Stimulated activated CD4-positive, alpha-beta T cell treated with anti-CD3 and anti-CD28 coated beads, Interleukin-4, amount 100 ng/mL, for 1 hour (primary cell): Measurements from ENCODE around the gene PADI1.

Experiments
- DNase-seq: peaks from one replicate; pipeline ENCODE4 v3.0.0-alpha.2; 2020

The PADI1 gene

GRCh38 chr1:17244821-17245740 is 40.2 kb downstream of the PADI1 start:
- DNase-seq: no peak

DNA sequence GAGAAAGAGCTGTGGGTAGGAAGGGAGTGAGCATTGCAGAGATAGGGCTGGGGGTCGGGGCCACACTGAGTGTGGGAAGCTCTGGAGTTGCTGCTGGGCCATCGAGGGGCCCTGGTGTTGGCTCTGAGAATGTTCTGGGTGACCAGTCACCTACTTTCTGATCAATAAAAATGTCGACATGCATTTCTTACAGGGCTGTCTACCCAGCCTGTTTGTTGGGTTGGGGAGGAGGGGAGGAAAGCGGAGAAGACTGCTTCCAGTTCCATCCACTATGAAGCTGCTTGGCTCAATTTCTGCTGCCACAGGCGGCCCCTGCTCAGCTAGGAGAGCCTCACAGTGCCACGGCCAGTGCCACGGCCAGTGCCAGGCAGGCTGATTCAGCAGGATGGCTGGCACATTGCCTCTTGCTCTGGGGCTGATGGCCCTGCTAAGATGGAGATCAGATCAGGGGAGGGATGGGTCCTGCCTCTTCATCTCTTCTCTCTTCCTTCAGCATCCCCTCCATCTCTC is 40.9 kb downstream of the PADI1 start:
- DNase-seq: no peak

DNA sequence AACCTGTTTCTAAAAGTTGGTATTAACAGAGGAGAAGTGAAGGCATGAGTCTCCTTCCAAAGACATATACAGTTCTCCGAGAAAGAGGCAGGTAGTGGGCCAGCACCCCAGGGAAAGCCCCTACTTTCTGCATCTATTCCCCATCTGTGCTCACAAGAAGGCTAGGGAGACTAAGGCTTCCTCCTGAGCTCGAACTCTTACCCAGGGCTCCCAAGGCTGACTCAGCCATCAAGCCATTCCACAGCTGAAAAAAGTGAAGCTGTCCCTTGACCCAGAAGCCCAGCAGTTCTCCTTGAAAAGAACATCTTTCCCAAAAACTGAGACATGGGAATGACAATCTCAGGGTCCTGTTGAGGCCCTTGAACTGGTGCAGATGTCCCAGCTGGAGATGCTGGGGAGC is 42.0 kb downstream of the PADI1 start:
- no peak for DNase-seq

- no peak for DNase-seq
Observed at GRCh38 chr1:17248781-17249180, 43.9 kb downstream of the PADI1 start, which contains the start of gene PADI3. TSS of gene PADI3 (plus strand) at chr1:17249098. CDS start at chr1:17249138, 40 bp downstream.

DNA sequence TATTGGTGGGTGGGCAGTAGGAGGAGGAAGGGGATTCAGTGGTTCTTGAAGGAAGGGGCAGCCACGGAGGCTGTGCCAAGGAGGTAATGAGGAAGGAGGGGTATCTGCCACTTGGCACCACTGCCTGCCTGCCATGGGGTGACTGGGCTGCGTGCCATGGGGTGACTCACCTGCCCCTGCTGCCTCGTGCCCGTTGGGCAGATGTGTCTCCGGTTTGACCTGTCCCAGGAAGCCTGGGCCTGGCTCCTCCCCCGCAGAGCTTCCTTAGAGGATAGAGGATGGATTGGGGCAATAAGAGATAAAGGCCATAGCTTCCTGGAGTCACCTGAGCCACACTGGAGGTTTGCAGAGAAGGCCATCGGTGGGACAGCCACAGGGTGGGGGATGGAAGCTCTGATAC is 45.7 kb downstream of the PADI1 start:
- no peak for DNase-seq

DNA sequence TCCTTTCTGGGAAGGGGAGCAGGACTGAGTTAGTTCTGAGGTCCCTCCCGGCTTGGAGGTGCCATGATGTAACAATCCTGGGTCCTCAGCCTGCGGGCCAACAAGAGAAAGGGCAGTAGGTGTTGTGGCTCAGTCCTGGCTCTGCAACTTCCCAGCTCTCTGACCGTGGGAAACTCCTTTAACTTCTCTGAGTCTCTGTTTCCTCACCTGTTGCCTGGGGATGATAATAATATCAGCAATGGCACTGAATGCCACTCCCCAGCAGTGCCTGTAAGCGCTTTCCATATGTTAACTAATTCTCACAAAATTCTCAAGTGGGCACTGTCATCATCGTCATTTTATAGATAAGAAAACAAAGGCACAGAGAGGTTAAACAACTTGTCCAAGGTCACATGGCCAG is 46.3 kb downstream of the PADI1 start:
- no peak for DNase-seq

GRCh38 chr1:17251701-17252376 is 46.9 kb downstream of the PADI1 start:
- DNase-seq: no peak

- no peak for DNase-seq
Observed at GRCh38 chr1:17255336-17255735, 50.4 kb downstream of the PADI1 start.

- DNase-seq: no peak
Observed at GRCh38 chr1:17258116-17258757, 53.3 kb downstream of the PADI1 start.

GRCh38 chr1:17258758-17259130 is 53.8 kb downstream of the PADI1 start:
- no peak for DNase-seq

- no peak for DNase-seq
Observed at GRCh38 chr1:17259233-17259873, 54.4 kb downstream of the PADI1 start.

- no peak for DNase-seq
Observed at GRCh38 chr1:17260264-17260663, 55.3 kb downstream of the PADI1 start.

- no peak for DNase-seq
Observed at GRCh38 chr1:17260738-17261137, 55.8 kb downstream of the PADI1 start.

DNA sequence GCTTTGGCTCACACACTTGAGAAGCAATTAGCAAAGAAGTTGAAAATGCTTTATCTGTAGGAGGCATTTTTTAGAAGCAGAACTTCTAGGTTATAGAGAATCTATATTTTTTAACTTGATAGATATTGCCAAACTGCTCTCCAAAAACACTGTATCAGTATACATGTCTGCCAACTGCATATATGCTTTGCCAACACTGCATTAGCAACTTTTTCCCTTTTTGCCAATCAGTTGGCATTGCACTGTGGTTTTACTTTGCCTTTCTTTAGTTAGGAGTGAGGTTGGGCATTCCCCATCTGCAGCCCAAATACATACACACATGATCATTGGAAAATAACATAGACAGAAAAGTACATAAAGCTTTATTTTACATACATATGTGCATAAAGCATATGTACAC is 59.0 kb downstream of the PADI1 start:
- no peak for DNase-seq

DNA sequence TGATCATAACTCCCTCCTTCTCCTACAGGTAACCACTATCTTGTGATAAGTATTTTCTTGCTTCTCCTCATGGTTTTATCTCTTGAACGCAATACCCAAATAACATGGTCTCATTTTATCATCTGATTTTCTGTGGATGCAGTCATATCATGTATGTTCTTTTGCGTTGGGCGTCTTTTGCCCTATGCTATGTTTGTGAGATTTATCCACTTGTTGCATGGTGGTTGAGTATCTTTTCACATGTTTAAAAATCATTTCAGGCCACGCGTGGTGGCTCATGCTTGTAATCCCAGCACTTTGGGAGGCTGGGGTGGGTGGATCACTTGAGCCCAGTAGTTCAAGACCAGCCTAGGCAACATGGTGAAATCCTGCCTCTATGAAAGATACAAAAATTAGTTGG is 59.5 kb downstream of the PADI1 start:
- no peak for DNase-seq

DNA sequence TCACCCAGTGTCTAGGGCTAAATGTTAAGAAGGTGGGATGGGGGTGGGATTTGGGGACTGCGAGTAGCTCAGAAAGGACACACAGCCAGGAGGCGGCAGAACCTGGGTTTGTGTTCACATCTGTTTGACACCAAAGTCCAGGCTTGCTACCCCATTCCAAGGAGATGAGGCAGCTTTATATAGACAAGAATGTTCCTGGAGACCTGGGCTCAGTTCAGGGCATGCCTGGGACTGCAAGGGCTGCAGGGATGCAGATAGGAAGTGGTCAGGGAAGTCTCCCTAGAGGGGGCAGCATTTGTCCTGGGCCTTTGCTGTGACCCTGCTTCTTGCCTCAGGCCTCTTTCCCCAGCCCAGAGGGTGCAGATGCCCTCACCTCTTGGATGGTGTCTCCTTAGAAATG is 60.2 kb downstream of the PADI1 start:
- DNase-seq: no peak

- DNase-seq: no peak
Observed at GRCh38 chr1:17265950-17266349, 61.0 kb downstream of the PADI1 start.

- DNase-seq: no peak
Observed at GRCh38 chr1:17270891-17271765, 66.2 kb downstream of the PADI1 start.

- no peak for DNase-seq
Observed at GRCh38 chr1:17272066-17272465, 67.1 kb downstream of the PADI1 start.

GRCh38 chr1:17272646-17273045 is 67.7 kb downstream of the PADI1 start:
- DNase-seq: no peak

DNA sequence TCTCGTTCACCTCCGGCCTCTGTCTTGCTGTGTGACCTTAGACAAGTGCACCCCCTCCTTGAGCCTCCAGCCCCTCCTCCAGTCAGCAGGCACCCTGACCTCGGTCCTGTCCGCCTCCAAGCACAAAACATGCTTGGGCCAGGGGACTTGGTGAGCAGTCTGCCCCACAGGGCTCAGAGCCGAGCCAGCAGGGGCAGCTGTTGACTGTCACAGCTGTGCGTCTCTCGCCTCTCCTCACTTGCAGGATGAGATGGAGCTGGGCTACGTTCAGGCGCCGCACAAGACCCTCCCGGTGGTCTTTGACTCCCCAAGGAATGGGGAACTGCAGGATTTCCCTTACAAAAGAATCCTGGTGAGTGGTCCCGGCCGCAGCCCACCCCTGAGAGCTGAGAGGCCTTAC is 68.2 kb downstream of the PADI1 start:
- DNase-seq: no peak
